ENCODE measurements around the gene TP73.

- TF ChIP-seq POLR2A (IDR thresholded peaks at IDR 0.05) = no peak
- TF ChIP-seq CTCF (IDR thresholded peaks at IDR 0.05) = no peak
These were observed 48.3 kb downstream of the TP73 start for GRCh38 chr1:3700631-3701030.
